ENCODE results near the gene OAF.

GRCh38 chr11:120172054-120172911 is 38.5 kb upstream of the OAF start:
- TF ChIP-seq, protein P1, sequence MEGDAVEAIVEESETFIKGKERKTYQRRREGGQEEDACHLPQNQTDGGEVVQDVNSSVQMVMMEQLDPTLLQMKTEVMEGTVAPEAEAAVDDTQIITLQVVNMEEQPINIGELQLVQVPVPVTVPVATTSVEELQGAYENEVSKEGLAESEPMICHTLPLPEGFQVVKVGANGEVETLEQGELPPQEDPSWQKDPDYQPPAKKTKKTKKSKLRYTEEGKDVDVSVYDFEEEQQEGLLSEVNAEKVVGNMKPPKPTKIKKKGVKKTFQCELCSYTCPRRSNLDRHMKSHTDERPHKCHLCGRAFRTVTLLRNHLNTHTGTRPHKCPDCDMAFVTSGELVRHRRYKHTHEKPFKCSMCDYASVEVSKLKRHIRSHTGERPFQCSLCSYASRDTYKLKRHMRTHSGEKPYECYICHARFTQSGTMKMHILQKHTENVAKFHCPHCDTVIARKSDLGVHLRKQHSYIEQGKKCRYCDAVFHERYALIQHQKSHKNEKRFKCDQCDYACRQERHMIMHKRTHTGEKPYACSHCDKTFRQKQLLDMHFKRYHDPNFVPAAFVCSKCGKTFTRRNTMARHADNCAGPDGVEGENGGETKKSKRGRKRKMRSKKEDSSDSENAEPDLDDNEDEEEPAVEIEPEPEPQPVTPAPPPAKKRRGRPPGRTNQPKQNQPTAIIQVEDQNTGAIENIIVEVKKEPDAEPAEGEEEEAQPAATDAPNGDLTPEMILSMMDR (IDR thresholded peaks at IDR 0.05) = peak; percentile 64 to 97 (median 90)
- TF ChIP-seq POLR2A (IDR thresholded peaks at IDR 0.05) (no peak), EP300 (IDR thresholded peaks at IDR 0.05) (peak in 1 of 2 donors; percentile 25)
